HEK293 (cell line): ENCODE measurements around the gene BUB3.

Experiments
- CTCF ChIA-PET: fragments of 350-600 bp; formaldehyde crosslinking; extraction: SDS; loops from one replicate; lab custom pipeline; 2021; ENCODE audit warnings: antibody characterized with exemption; lab: Yijun Ruan, JAX
- POLR2A ChIA-PET: fragments of 300-600 bp; formaldehyde crosslinking; extraction: SDS; loops from one replicate; lab custom pipeline; 2020; ENCODE audit warnings: antibody characterized with exemption, inconsistent platforms; lab: Yijun Ruan, JAX
- H3K27ac ChIP-seq: fragments of 200-500 bp; sonication (Bioruptor generic); 2 replicates; pipeline ENCODE4 v1.5.1; 2014; ENCODE audit warnings: low read depth, low read length, control low read depth, inconsistent platforms; ENCODE audit errors: extremely low read depth
- H3K36me3 ChIP-seq, 2 experiments: fragments of 200-500 bp in 1 of 2; sonication (Bioruptor generic) in 1 of 2; 1 replicate in 1 of 2; 2 replicates in 1 of 2; pipeline ENCODE4 v1.5.1; 2014 to 2017; ENCODE audit warnings: inconsistent platforms in 2 of 2, low read length in 2 of 2; ENCODE audit not compliant: control insufficient read depth in 2 of 2, insufficient read depth in 1 of 2
- H3K4me1 ChIP-seq: fragments of 200-500 bp; sonication (Bioruptor generic); 2 replicates; pipeline ENCODE4 v1.5.1; 2014; ENCODE audit warnings: mild to moderate bottlenecking, low read length, inconsistent platforms; ENCODE audit not compliant: control insufficient read depth, insufficient read depth
- H3K4me3 ChIP-seq: 2 replicates; pipeline ENCODE4 v1.5.1; 2011; ENCODE audit warnings: low read depth, mild to moderate bottlenecking, control low read depth, low read length, moderate library complexity
- H3K9me3 ChIP-seq: fragments of 200-500 bp; sonication (Bioruptor generic); 2 replicates; pipeline ENCODE4 v1.5.1; 2014; ENCODE audit warnings: low read depth, low read length, inconsistent platforms; ENCODE audit not compliant: control insufficient read depth, insufficient read depth
- BCL11A ChIP-seq: fragments of 450-650 bp; formaldehyde crosslinking; IDR thresholded peaks from 2 replicates; pipeline ENCODE4 v1.5.1; 2016; ENCODE audit warnings: low read depth, missing biosample characterization, missing genetic modification characterization
- GLIS2 ChIP-seq: fragments of 450-650 bp; formaldehyde crosslinking; IDR thresholded peaks from 2 replicates; pipeline ENCODE4 v1.5.1; 2016; ENCODE audit warnings: missing biosample characterization, missing genetic modification characterization
- HOXA7 ChIP-seq: sonication (generic); formaldehyde crosslinking; IDR thresholded peaks from 2 replicates; pipeline ENCODE4 v1.8.1; 2022; ENCODE audit warnings: missing genetic modification reagents, borderline replicate concordance
- SP2 ChIP-seq: fragments of 450-650 bp; formaldehyde crosslinking; IDR thresholded peaks from 2 replicates; pipeline ENCODE4 v1.5.1; 2016; ENCODE audit warnings: missing biosample characterization, missing genetic modification characterization
- TCF7L2 ChIP-seq: IDR thresholded peaks from 2 replicates; pipeline ENCODE4 v1.6.1; 2011; ENCODE audit warnings: low read depth, mild to moderate bottlenecking, inconsistent platforms, low read length, moderate library complexity, borderline replicate concordance
- TSHZ1 ChIP-seq: fragments of 450-650 bp; formaldehyde crosslinking; IDR thresholded peaks from 2 replicates; pipeline ENCODE4 v1.5.1; 2016; ENCODE audit warnings: missing biosample characterization, missing genetic modification characterization, borderline replicate concordance
- ZBTB7A ChIP-seq: fragments of 450-650 bp; formaldehyde crosslinking; IDR thresholded peaks from 2 replicates; pipeline ENCODE4 v1.5.1; 2016; ENCODE audit warnings: low read depth, missing biosample characterization, missing genetic modification characterization
- ZEB2 ChIP-seq: fragments of 450-650 bp; formaldehyde crosslinking; IDR thresholded peaks from 2 replicates; pipeline ENCODE4 v1.5.1; 2016; ENCODE audit warnings: missing biosample characterization, missing genetic modification characterization
- ZFP41 ChIP-seq: fragments of 450-650 bp; formaldehyde crosslinking; IDR thresholded peaks from 2 replicates; pipeline ENCODE4 v1.5.1; 2016; ENCODE audit warnings: missing biosample characterization, missing genetic modification characterization, borderline replicate concordance
- ZNF202 ChIP-seq: fragments of 450-650 bp; formaldehyde crosslinking; IDR thresholded peaks from 2 replicates; pipeline ENCODE4 v1.5.1; 2016; ENCODE audit warnings: missing biosample characterization, missing genetic modification characterization, borderline replicate concordance
- ZNF324 ChIP-seq: fragments of 450-650 bp; formaldehyde crosslinking; IDR thresholded peaks from 2 replicates; pipeline ENCODE4 v1.5.1; 2016; ENCODE audit warnings: missing biosample characterization, missing genetic modification characterization
- ZNF362 ChIP-seq: fragments of 450-650 bp; formaldehyde crosslinking; IDR thresholded peaks from 2 replicates; pipeline ENCODE4 v1.5.1; 2016; ENCODE audit warnings: missing biosample characterization, missing genetic modification characterization
- ZNF404 ChIP-seq: fragments of 450-650 bp; formaldehyde crosslinking; IDR thresholded peaks from 2 replicates; pipeline ENCODE4 v1.5.1; 2017; ENCODE audit warnings: missing biosample characterization, missing genetic modification characterization
- ZNF521 ChIP-seq: fragments of 450-650 bp; formaldehyde crosslinking; IDR thresholded peaks from 2 replicates; pipeline ENCODE4 v1.5.1; 2017; ENCODE audit warnings: missing biosample characterization, mild to moderate bottlenecking, missing genetic modification characterization
- ZNF585B ChIP-seq: fragments of 450-650 bp; formaldehyde crosslinking; IDR thresholded peaks from 2 replicates; pipeline ENCODE4 v1.5.1; 2016; ENCODE audit warnings: missing biosample characterization, missing genetic modification characterization
- ZNF596 ChIP-seq: fragments of 450-650 bp; IDR thresholded peaks from 2 replicates; pipeline ENCODE4 v1.5.0; 2018; ENCODE audit warnings: missing biosample characterization, mild to moderate bottlenecking, missing genetic modification characterization, moderate library complexity
- ZNF624 ChIP-seq: fragments of 450-650 bp; formaldehyde crosslinking; IDR thresholded peaks from 2 replicates; pipeline ENCODE4 v1.5.1; 2017; ENCODE audit warnings: missing biosample characterization, missing genetic modification characterization
- TF ChIP-seq, protein P1 (sequence below): fragments of 450-650 bp; formaldehyde crosslinking; IDR thresholded peaks from 2 replicates; pipeline ENCODE4 v1.5.1; 2016; ENCODE audit warnings: missing biosample characterization, missing genetic modification characterization, low read depth
- TF ChIP-seq, protein P2 (sequence below): fragments of 450-650 bp; formaldehyde crosslinking; IDR thresholded peaks from 2 replicates; pipeline ENCODE4; 2016; ENCODE audit warnings: missing biosample characterization, missing genetic modification characterization
- TF ChIP-seq, protein P3 (sequence below): fragments of 450-650 bp; formaldehyde crosslinking; IDR thresholded peaks from 2 replicates; pipeline ENCODE4 v1.5.1; 2016; ENCODE audit warnings: missing biosample characterization, missing genetic modification characterization
- TF ChIP-seq, protein P4 (sequence below): fragments of 450-650 bp; formaldehyde crosslinking; IDR thresholded peaks from 2 replicates; pipeline ENCODE4 v1.5.0; 2017; ENCODE audit warnings: missing biosample characterization, missing genetic modification characterization, borderline replicate concordance

The BUB3 gene

DNA sequence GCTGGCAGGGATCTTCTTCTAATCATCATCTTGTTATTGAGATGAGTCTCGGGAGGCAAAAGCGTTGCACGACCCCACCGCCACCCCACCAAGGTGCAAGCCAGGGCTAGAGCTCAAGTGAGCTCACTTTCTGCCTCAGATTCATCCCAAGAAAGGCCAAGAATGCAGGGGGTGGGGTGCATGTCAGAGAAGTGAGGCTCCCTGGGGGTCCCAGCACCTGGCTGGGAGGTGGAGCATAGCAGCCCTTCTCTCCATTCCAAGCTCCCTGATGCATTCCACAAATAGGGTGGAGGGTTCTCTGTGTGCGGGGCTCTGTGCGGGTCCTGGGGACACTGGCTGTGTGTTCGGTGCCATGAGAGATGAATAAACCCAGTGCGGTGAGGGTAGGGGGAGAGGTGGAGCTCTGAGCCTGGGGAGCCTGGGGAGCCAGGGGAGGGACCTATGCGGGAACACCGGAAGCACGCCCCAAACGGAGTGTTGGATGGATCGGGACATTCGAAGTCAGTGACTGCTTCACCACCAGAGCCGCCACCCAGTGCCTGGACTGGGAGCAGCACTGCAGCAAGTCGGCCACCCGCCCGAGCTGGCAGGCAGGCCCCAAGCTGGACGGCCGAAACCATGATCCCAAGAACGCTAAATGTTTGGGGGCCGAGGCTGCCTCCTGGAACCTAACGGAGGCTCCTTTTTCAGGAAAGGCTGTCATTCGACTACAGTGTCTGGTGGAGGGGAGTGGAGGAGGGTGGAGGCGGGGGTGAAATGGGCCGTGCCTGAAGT is 36.4 kb upstream of the BUB3 start (continued):
- TF ChIP-seq ZNF324 (no peak), ZNF404 (tag by site-specific recombination) (no peak), ZNF521 (tag by site-specific recombination) (no peak), ZNF585B (no peak), TCF7L2 (no peak), ZNF202 (tag by site-specific recombination) (no peak)
- TF ChIP-seq, protein P1, sequence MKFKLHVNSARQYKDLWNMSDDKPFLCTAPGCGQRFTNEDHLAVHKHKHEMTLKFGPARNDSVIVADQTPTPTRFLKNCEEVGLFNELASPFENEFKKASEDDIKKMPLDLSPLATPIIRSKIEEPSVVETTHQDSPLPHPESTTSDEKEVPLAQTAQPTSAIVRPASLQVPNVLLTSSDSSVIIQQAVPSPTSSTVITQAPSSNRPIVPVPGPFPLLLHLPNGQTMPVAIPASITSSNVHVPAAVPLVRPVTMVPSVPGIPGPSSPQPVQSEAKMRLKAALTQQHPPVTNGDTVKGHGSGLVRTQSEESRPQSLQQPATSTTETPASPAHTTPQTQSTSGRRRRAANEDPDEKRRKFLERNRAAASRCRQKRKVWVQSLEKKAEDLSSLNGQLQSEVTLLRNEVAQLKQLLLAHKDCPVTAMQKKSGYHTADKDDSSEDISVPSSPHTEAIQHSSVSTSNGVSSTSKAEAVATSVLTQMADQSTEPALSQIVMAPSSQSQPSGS (tag by site-specific recombination): no peak
- TF ChIP-seq, all 188 proteins: peak for 0

- CTCF ChIA-PET: no interaction called here
Observed at GRCh38 chr10:123119081-123119480, 35.1 kb upstream of the BUB3 start.

More at GRCh38 chr10:123119081-123119480, 35.1 kb upstream of the BUB3 start:
- Histone ChIP-seq H3K4me3 (no peak overlapping the region), H3K9me3 (no peaks in the 10 kb centered on the region), H3K36me3 (no peaks in the 10 kb centered on the region), H3K4me1 (no peaks in the 10 kb centered on the region), H3K27ac (no peak overlapping the region)
- POLR2A ChIA-PET: no interaction called here
- TF ChIP-seq TSHZ1 (tag by site-specific recombination): no peak
- TF ChIP-seq, protein P2, sequence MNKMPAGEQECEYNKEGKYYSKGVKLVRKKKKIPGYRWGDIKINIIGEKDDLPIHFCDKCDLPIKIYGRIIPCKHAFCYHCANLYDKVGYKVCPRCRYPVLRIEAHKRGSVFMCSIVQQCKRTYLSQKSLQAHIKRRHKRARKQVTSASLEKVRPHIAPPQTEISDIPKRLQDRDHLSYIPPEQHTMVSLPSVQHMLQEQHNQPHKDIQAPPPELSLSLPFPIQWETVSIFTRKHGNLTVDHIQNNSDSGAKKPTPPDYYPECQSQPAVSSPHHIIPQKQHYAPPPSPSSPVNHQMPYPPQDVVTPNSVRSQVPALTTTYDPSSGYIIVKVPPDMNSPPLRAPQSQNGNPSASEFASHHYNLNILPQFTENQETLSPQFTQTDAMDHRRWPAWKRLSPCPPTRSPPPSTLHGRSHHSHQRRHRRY: no peak
- TF ChIP-seq ZNF624 (tag by site-specific recombination): no peak
- TF ChIP-seq SP2 (tag by site-specific recombination): no peak
- no peak for TF ChIP-seq ZBTB7A (tag by site-specific recombination)
- TF ChIP-seq BCL11A (tag by site-specific recombination): no peak
- TF ChIP-seq GLIS2 (tag by site-specific recombination): no peak
- TF ChIP-seq, protein P3, sequence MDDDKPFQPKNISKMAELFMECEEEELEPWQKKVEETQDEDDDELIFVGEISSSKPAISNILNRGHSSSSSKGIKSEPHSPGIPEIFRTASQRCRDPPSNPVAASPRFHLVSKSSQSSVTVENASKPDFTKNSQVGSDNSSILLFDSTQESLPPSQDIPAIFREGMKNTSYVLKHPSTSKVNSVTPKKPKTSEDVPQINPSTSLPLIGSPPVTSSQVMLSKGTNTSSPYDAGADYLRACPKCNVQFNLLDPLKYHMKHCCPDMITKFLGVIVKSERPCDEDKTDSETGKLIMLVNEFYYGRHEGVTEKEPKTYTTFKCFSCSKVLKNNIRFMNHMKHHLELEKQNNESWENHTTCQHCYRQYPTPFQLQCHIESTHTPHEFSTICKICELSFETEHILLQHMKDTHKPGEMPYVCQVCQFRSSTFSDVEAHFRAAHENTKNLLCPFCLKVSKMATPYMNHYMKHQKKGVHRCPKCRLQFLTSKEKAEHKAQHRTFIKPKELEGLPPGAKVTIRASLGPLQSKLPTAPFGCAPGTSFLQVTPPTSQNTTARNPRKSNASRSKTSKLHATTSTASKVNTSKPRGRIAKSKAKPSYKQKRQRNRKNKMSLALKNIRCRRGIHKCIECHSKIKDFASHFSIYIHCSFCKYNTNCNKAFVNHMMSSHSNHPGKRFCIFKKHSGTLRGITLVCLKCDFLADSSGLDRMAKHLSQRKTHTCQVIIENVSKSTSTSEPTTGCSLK (tag by site-specific recombination): no peak
- TF ChIP-seq ZEB2 (tag by site-specific recombination): no peak
- no peak for TF ChIP-seq ZNF596
- TF ChIP-seq ZNF362 (tag by site-specific recombination): no peak
- TF ChIP-seq, protein P4, sequence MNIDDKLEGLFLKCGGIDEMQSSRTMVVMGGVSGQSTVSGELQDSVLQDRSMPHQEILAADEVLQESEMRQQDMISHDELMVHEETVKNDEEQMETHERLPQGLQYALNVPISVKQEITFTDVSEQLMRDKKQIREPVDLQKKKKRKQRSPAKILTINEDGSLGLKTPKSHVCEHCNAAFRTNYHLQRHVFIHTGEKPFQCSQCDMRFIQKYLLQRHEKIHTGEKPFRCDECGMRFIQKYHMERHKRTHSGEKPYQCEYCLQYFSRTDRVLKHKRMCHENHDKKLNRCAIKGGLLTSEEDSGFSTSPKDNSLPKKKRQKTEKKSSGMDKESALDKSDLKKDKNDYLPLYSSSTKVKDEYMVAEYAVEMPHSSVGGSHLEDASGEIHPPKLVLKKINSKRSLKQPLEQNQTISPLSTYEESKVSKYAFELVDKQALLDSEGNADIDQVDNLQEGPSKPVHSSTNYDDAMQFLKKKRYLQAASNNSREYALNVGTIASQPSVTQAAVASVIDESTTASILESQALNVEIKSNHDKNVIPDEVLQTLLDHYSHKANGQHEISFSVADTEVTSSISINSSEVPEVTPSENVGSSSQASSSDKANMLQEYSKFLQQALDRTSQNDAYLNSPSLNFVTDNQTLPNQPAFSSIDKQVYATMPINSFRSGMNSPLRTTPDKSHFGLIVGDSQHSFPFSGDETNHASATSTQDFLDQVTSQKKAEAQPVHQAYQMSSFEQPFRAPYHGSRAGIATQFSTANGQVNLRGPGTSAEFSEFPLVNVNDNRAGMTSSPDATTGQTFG (tag by site-specific recombination): no peak
- TF ChIP-seq HOXA7 (CRISPR knock-in tag): no peak
- no peak for TF ChIP-seq ZFP41 (tag by site-specific recombination)
